GM21381 (cell line): ENCODE measurements around the gene CSK.
"Not testable (repeated sequence)": the region's sequence is repeated elsewhere in the genome, so short reads cannot be mapped to it uniquely, and the experiment has no call there.

Experiments
- ATAC-seq: cut with Tn5 transposase; IDR thresholded peaks from one replicate; pipeline ENCODE4 v1.9.1; 2021; ENCODE audit warnings: mild to moderate bottlenecking, moderate library complexity; ENCODE audit not compliant: unreplicated experiment

The CSK gene

GRCh38 chr15:74770211-74770903 is 11.5 kb upstream of the CSK start:
- ATAC-seq, result no peak

- no peak for ATAC-seq
These were observed 8.6 kb upstream of the CSK start for GRCh38 chr15:74773329-74773728.

GRCh38 chr15:74773731-74774252 is 8.1 kb upstream of the CSK start:
- ATAC-seq, result no peak

GRCh38 chr15:74775132-74775562 is 6.7 kb upstream of the CSK start:
- ATAC-seq, result no peak

- no peak for ATAC-seq
These were observed 6.0 kb upstream of the CSK start for GRCh38 chr15:74775894-74776293.

GRCh38 chr15:74776821-74777768 is 4.8 kb upstream of the CSK start:
- no peak for ATAC-seq

GRCh38 chr15:74777769-74778598 is 3.9 kb upstream of the CSK start:
- no peak for ATAC-seq

- no peak for ATAC-seq
These were observed 3.3 kb upstream of the CSK start for GRCh38 chr15:74778599-74778970.

- ATAC-seq, result no peak
These were observed 2.7 kb upstream of the CSK start for GRCh38 chr15:74779162-74779648.

GRCh38 chr15:74780523-74781430 is 1.1 kb upstream of the CSK start:
- ATAC-seq, result no peak

- ATAC-seq, result peak; percentile 5
These were observed 585 bp downstream of the CSK start for GRCh38 chr15:74782259-74783071.

GRCh38 chr15:74783072-74783807 is 1.4 kb downstream of the CSK start:
- no peak for ATAC-seq

GRCh38 chr15:74783808-74784175 is 1.9 kb downstream of the CSK start:
- ATAC-seq, result no peak

- no peak for ATAC-seq
These were observed 2.7 kb downstream of the CSK start for GRCh38 chr15:74784426-74785193.

- no peak for ATAC-seq
These were observed 3.5 kb downstream of the CSK start for GRCh38 chr15:74785194-74786032.

GRCh38 chr15:74786081-74786480 is 4.2 kb downstream of the CSK start:
- not testable (repeated sequence) for ATAC-seq
